HL-60 (cell line): ENCODE data around the gene TENM3.

Source experiments
- DNase-seq, 2 experiments: peaks; one replicate each; pipeline ENCODE4 v3.0.0-alpha.2; 2010 to 2020; ENCODE audit warnings: low read depth in 1 of 2, low spot score in 1 of 2
- H3K27ac ChIP-seq: fragments of 250-450 bp; sonication (Bioruptor Pico); replicated peaks from 2 replicates; pipeline ENCODE4 v1.5.1; 2020; ENCODE audit warnings: mild to moderate bottlenecking, moderate library complexity
- H3K27me3 ChIP-seq: fragments of 250-450 bp; sonication (Bioruptor Pico); 2 replicates; pipeline ENCODE4 v1.5.1; 2021; ENCODE audit warnings: mild to moderate bottlenecking, moderate library complexity; ENCODE audit not compliant: insufficient read depth, poor library complexity, severe bottlenecking
- H3K4me3 ChIP-seq: replicated peaks from 2 replicates; pipeline ENCODE4 v1.5.1; 2011; ENCODE audit warnings: mild to moderate bottlenecking, control low read depth, low read length; ENCODE audit not compliant: insufficient read depth
- GABPA ChIP-seq: IDR thresholded peaks from 2 replicates; pipeline ENCODE4 v1.6.1; 2012; ENCODE audit warnings: low read depth
- POLR2AphosphoS5 ChIP-seq: IDR thresholded peaks from 2 replicates; pipeline ENCODE4 v1.6.1; 2012; ENCODE audit warnings: low read depth
- SPI1 ChIP-seq: IDR thresholded peaks from 2 replicates; pipeline ENCODE4 v1.6.1; 2012; ENCODE audit warnings: low read depth, mild to moderate bottlenecking, borderline replicate concordance
- TF ChIP-seq, protein P1 (sequence below): IDR thresholded peaks from one replicate; pipeline ENCODE4 v1.5.1; 2011; ENCODE audit warnings: low read length, control low read depth, inconsistent platforms; ENCODE audit not compliant: insufficient read depth
- TF ChIP-seq, protein P2 (sequence below): IDR thresholded peaks from 2 replicates; pipeline ENCODE4 v1.6.1; 2012; ENCODE audit warnings: low read depth; ENCODE audit not compliant: insufficient replicate concordance

TENM3 gene

DNA sequence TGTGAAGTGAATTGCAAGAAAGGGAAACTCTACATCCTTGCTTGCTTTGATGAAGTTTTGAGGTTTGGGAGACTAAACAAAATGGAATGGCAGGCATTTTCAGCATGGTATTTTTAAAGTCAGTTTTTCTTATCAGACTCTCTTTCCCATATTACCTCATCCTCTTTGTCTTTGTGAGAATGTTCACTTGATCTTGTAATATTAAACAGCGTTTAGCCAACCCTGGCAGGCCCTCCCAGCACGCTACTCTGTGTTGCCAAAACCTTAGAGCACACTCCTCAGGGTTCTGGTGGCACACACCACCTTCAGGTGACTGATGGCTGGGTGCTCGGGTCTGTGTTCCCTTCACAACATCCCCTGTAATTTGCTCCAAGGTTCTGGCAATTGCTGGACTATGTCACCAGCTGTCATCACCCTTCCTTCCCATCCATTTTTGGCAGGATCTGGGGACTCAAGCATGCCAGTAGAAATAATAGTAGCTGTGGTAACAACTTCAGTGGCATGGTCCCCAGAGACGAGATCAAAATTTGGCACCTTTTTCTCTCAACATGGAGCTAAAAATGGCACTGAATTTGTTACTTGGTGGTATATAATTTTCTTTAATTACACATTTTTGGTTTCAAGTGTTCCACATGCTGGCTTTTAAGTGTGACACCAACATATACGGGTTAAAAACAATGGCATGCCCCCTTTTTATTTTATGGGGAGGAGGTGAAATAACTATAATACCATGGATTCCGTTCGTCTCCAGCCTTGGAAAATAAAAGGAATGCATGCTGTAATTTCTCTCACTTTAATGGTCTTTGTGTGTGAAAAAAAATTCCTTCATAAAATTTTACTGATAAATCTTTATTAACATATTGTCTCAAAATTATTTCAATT, 400.8 kb downstream of the TENM3 start:
- Histone ChIP-seq H3K27me3 (no peaks in the 10 kb centered on the region), H3K4me3 (no peak overlapping the region), H3K27ac (no peak overlapping the region)
- no peak for DNase-seq
- TF ChIP-seq GABPA, result no peak
- TF ChIP-seq, protein P1, sequence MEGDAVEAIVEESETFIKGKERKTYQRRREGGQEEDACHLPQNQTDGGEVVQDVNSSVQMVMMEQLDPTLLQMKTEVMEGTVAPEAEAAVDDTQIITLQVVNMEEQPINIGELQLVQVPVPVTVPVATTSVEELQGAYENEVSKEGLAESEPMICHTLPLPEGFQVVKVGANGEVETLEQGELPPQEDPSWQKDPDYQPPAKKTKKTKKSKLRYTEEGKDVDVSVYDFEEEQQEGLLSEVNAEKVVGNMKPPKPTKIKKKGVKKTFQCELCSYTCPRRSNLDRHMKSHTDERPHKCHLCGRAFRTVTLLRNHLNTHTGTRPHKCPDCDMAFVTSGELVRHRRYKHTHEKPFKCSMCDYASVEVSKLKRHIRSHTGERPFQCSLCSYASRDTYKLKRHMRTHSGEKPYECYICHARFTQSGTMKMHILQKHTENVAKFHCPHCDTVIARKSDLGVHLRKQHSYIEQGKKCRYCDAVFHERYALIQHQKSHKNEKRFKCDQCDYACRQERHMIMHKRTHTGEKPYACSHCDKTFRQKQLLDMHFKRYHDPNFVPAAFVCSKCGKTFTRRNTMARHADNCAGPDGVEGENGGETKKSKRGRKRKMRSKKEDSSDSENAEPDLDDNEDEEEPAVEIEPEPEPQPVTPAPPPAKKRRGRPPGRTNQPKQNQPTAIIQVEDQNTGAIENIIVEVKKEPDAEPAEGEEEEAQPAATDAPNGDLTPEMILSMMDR, result no peak
- TF ChIP-seq POLR2AphosphoS5, result no peak
- TF ChIP-seq, protein P2, sequence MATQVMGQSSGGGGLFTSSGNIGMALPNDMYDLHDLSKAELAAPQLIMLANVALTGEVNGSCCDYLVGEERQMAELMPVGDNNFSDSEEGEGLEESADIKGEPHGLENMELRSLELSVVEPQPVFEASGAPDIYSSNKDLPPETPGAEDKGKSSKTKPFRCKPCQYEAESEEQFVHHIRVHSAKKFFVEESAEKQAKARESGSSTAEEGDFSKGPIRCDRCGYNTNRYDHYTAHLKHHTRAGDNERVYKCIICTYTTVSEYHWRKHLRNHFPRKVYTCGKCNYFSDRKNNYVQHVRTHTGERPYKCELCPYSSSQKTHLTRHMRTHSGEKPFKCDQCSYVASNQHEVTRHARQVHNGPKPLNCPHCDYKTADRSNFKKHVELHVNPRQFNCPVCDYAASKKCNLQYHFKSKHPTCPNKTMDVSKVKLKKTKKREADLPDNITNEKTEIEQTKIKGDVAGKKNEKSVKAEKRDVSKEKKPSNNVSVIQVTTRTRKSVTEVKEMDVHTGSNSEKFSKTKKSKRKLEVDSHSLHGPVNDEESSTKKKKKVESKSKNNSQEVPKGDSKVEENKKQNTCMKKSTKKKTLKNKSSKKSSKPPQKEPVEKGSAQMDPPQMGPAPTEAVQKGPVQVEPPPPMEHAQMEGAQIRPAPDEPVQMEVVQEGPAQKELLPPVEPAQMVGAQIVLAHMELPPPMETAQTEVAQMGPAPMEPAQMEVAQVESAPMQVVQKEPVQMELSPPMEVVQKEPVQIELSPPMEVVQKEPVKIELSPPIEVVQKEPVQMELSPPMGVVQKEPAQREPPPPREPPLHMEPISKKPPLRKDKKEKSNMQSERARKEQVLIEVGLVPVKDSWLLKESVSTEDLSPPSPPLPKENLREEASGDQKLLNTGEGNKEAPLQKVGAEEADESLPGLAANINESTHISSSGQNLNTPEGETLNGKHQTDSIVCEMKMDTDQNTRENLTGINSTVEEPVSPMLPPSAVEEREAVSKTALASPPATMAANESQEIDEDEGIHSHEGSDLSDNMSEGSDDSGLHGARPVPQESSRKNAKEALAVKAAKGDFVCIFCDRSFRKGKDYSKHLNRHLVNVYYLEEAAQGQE, result no peak
- TF ChIP-seq SPI1, result no peak

DNA sequence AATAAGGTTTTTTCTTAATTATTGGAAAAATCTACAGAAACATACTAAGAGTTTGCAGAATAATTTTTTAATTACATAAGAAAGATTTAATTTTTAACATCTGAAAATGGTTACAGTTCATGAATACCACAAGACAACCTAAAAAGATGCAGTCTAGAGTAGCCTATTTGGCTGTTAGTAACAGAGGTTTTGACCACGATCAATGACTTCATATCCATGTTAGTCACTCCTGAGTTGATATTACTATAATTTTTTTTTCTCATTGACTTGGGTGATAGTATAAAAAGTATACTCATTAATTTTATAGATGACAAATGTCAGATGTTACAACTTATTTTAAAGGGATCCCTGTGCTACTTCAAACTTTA, 401.5 kb downstream of the TENM3 start:
- Histone ChIP-seq H3K27me3 (no peaks in the 10 kb centered on the region), H3K4me3 (no peak overlapping the region), H3K27ac (no peak overlapping the region)
- DNase-seq, result no peak
- no peak for TF ChIP-seq POLR2AphosphoS5
- TF ChIP-seq, protein P1, result no peak
- TF ChIP-seq SPI1, result no peak
- TF ChIP-seq, protein P2, result no peak
- TF ChIP-seq GABPA, result no peak

DNA sequence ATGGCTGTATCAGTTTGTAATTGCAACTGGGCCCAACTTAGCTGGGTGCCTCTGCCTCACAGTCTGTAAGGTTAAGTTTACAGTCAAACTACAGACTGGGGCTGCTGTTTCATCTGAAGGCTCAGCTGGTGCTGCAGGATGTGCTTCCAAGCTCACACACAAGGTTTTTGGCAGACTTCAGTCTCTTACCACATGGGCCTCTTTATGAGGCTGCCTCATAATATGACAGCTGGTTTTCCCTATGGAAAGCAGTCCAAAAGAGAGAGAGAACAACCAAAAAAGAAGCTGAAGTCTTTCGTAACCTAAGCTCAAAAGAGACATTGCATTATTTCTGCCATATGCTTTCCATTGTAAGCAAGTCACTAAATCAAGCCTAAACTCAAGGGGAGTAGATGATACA, 402.3 kb downstream of the TENM3 start:
- TF ChIP-seq SPI1 (no peak), POLR2AphosphoS5 (no peak), GABPA (no peak)
- TF ChIP-seq, protein P2, result no peak
- TF ChIP-seq, protein P1, result no peak
- DNase-seq, result no peak
- no peaks in the 10 kb centered on the region for H3K27me3 ChIP-seq
- no peak overlapping the region for H3K27ac ChIP-seq
- no peak overlapping the region for H3K4me3 ChIP-seq
